Breast epithelium (tissue), 4 donors: Measurements from ENCODE around the gene DEXI. TPM values are rescaled to one million over a fixed set of nuclear protein-coding genes. Genes with fewer than 3 reads are reported as not detected.
A peak's percentile ranks its signal among the peaks of the same experiment; 100 is the strongest.
"Not testable (repeated sequence)": the region's sequence is repeated elsewhere in the genome, so short reads cannot be mapped to it uniquely, and the experiment has no call there.

Source experiments
- DNase-seq, 2 donors: peaks; one replicate each; pipeline ENCODE4 v3.0.0-alpha.2; 2019; ENCODE audit warnings: low spot score in 2 of 2
- H3K27ac ChIP-seq, 2 donors: fragments of 200-600 bp; sonication (generic) in 1 of 2; one replicate each; pipeline ENCODE4 v1.5.1; 2016 to 2019; ENCODE audit warnings: mild to moderate bottlenecking in 1 of 2
- H3K27me3 ChIP-seq, 2 donors: fragments of 200-600 bp; sonication (generic) in 1 of 2; one replicate each; pipeline versions ENCODE4 v1.5.1 to v1.6.0; 2017 to 2019; ENCODE audit warnings: control low read depth in 1 of 2, mild to moderate bottlenecking in 1 of 2
- H3K36me3 ChIP-seq: fragments of 200-600 bp; one replicate; pipeline ENCODE4 v1.5.1; 2019
- H3K4me1 ChIP-seq, 2 donors: fragments of 200-600 bp; sonication (generic); one replicate each; pipeline ENCODE4 v1.5.1; 2016 to 2019; ENCODE audit warnings: control low read depth in 1 of 2
- H3K4me3 ChIP-seq, 3 donors: fragments of 200-600 bp; sonication (generic); 1 replicate in 2 of 3; 2 replicates in 1 of 3; pipeline ENCODE4 v1.5.1; 2016 to 2019; ENCODE audit warnings: mild to moderate bottlenecking in 3 of 3, moderate library complexity in 2 of 3
- H3K9me3 ChIP-seq, 2 donors: fragments of 200-600 bp; sonication (generic) in 1 of 2; one replicate each; pipeline ENCODE4 v1.5.1; 2016 to 2019; ENCODE audit warnings: control low read depth in 1 of 2
- CTCF ChIP-seq, 3 donors: fragments of 450-650 bp; IDR thresholded peaks; one replicate each; pipeline ENCODE4 v1.5.1; 2016 to 2017; ENCODE audit warnings: antibody characterized with exemption in 3 of 3, mild to moderate bottlenecking in 3 of 3, moderate library complexity in 3 of 3
- POLR2A ChIP-seq: fragments of 450-650 bp; IDR thresholded peaks from one replicate; pipeline ENCODE4 v1.6.1; 2016; ENCODE audit warnings: antibody characterized with exemption, mild to moderate bottlenecking, moderate library complexity
- POLR2AphosphoS5 ChIP-seq, 3 donors: sonication (generic); formaldehyde crosslinking; IDR thresholded peaks; one replicate each; pipeline ENCODE4 v1.6.1; 2017; ENCODE audit warnings: antibody characterized with exemption in 3 of 3
- intact Hi-C: fragments of 100-400 bp; cut with DNase I; formaldehyde crosslinking; loops from one replicate; pipeline ENCODE4 v1.15.1; 2023; ENCODE audit warnings: low total_unique reads
- total RNA-seq, 3 donors: library from RNA; depleted of rRNA; stranded (reverse); fragments of >200 nt; gene quantifications; one replicate each; pipeline ENCODE4 v1.1.0, GENCODE V29; 2016

The DEXI gene
- total RNA-seq, 3 donors from 2014 or later: 50.3 to 88.5 (median 52.8) TPM

GRCh38 chr16:10929853-10930754 lies 12.2 kb downstream of the DEXI start:
- no peaks in the 10 kb centered on the region for H3K36me3 ChIP-seq
- intact Hi-C loops: no loop called here
- no peak for DNase-seq
- H3K9me3 ChIP-seq: no peaks in the 10 kb centered on the region
- no peaks in the 10 kb centered on the region for H3K27me3 ChIP-seq
- peaks cover 0 to 3% of the 10 kb centered on the region in 2 donors for H3K4me1 ChIP-seq
- no peak for TF ChIP-seq POLR2A
- no peak for TF ChIP-seq CTCF (IDR thresholded peaks at IDR 0.05)
- no peak for TF ChIP-seq POLR2AphosphoS5 (IDR thresholded peaks at IDR 0.05)
- H3K4me3 ChIP-seq: no peak overlapping the region
- H3K27ac ChIP-seq: peak overlapping the region in 1 of 2 donors; percentile 27

GRCh38 chr16:10929097-10929496 lies 13.2 kb downstream of the DEXI start:
- H3K9me3 ChIP-seq, DNase-seq, H3K36me3 ChIP-seq, H3K27me3 ChIP-seq, H3K27ac ChIP-seq, H3K4me3 ChIP-seq, intact Hi-C loops, H3K4me1 ChIP-seq: not testable (repeated sequence)

GRCh38 chr16:10927497-10928112 lies 14.7 kb downstream of the DEXI start:
- no peaks in the 10 kb centered on the region for H3K9me3 ChIP-seq
- no peak overlapping the region for H3K4me3 ChIP-seq
- no peak for DNase-seq
- no peak for TF ChIP-seq CTCF (IDR thresholded peaks at IDR 0.05)
- TF ChIP-seq POLR2A: no peak
- TF ChIP-seq POLR2AphosphoS5 (IDR thresholded peaks at IDR 0.05): no peak
- no peaks in the 10 kb centered on the region for H3K4me1 ChIP-seq
- no peaks in the 10 kb centered on the region for H3K36me3 ChIP-seq
- H3K27ac ChIP-seq: no peak overlapping the region
- intact Hi-C loops: no loop called here
- H3K27me3 ChIP-seq: no peaks in the 10 kb centered on the region

GRCh38 chr16:10926867-10927266 lies 15.4 kb downstream of the DEXI start:
- Histone ChIP-seq H3K4me1 (no peaks in the 10 kb centered on the region), H3K36me3 (no peaks in the 10 kb centered on the region), H3K9me3 (no peaks in the 10 kb centered on the region), H3K4me3 (no peak overlapping the region), H3K27ac (no peak overlapping the region), H3K27me3 (no peaks in the 10 kb centered on the region)
- TF ChIP-seq POLR2AphosphoS5 (IDR thresholded peaks at IDR 0.05): no peak
- no peak for TF ChIP-seq CTCF (IDR thresholded peaks at IDR 0.05)
- TF ChIP-seq POLR2A: no peak
- DNase-seq: no peak
- intact Hi-C loops: no loop called here

- no peak for TF ChIP-seq POLR2A
- TF ChIP-seq CTCF (IDR thresholded peaks at IDR 0.05): no peak
- no peak for TF ChIP-seq POLR2AphosphoS5 (IDR thresholded peaks at IDR 0.05)
- Histone ChIP-seq H3K27ac (no peak overlapping the region), H3K4me1 (no peaks in the 10 kb centered on the region), H3K36me3 (no peaks in the 10 kb centered on the region), H3K9me3 (no peaks in the 10 kb centered on the region), H3K27me3 (no peaks in the 10 kb centered on the region), H3K4me3 (no peak overlapping the region)
- intact Hi-C loops: no loop called here
- no peak for DNase-seq
Measured at GRCh38 chr16:10926094-10926493, 16.2 kb downstream of the DEXI start.

GRCh38 chr16:10925285-10925684 lies 17.0 kb downstream of the DEXI start:
- intact Hi-C loops, H3K4me1 ChIP-seq, H3K9me3 ChIP-seq, H3K27me3 ChIP-seq, H3K4me3 ChIP-seq, H3K36me3 ChIP-seq, H3K27ac ChIP-seq, DNase-seq: not testable (repeated sequence)
